Fibroblast of pulmonary artery (primary cell): ENCODE results near the gene AUTS2.

Experiments
- DNase-seq: peaks from one replicate; pipeline ENCODE4 v3.0.0-alpha.2; 2010; ENCODE audit warnings: low read depth
- H3K4me3 ChIP-seq: replicated peaks from 2 replicates; pipeline ENCODE4 v1.5.1; 2011; ENCODE audit warnings: low read depth, mild to moderate bottlenecking, control low read depth, low read length, moderate library complexity
- TF ChIP-seq, protein P1 (sequence below): IDR thresholded peaks from 2 replicates; pipeline ENCODE4 v1.5.1; 2011; ENCODE audit warnings: mild to moderate bottlenecking, control low read depth, low read length, inconsistent platforms; ENCODE audit errors: missing control alignments

Gene AUTS2

DNA sequence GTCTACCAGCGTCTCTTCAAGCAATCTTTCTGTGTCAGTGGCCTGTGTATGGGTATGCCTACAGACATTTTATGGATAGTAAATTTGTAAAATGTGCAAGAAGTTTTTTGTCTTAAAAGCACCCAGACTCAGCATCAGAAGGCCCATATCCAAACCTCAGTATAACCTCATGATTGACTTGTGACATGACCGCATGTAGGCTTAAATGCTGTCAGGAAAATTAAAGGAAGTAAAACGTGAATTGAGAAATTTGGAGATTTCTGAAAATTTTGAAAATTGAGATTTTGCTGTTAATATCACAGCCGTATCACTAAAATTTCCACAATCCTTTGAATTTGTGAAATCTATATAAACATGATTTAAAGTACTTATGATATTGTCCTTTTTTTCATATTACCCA is 410.2 kb downstream of the AUTS2 start:
- H3K4me3 ChIP-seq: no peak overlapping the region
- TF ChIP-seq, protein P1, sequence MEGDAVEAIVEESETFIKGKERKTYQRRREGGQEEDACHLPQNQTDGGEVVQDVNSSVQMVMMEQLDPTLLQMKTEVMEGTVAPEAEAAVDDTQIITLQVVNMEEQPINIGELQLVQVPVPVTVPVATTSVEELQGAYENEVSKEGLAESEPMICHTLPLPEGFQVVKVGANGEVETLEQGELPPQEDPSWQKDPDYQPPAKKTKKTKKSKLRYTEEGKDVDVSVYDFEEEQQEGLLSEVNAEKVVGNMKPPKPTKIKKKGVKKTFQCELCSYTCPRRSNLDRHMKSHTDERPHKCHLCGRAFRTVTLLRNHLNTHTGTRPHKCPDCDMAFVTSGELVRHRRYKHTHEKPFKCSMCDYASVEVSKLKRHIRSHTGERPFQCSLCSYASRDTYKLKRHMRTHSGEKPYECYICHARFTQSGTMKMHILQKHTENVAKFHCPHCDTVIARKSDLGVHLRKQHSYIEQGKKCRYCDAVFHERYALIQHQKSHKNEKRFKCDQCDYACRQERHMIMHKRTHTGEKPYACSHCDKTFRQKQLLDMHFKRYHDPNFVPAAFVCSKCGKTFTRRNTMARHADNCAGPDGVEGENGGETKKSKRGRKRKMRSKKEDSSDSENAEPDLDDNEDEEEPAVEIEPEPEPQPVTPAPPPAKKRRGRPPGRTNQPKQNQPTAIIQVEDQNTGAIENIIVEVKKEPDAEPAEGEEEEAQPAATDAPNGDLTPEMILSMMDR: no peak
- DNase-seq: no peak

DNA sequence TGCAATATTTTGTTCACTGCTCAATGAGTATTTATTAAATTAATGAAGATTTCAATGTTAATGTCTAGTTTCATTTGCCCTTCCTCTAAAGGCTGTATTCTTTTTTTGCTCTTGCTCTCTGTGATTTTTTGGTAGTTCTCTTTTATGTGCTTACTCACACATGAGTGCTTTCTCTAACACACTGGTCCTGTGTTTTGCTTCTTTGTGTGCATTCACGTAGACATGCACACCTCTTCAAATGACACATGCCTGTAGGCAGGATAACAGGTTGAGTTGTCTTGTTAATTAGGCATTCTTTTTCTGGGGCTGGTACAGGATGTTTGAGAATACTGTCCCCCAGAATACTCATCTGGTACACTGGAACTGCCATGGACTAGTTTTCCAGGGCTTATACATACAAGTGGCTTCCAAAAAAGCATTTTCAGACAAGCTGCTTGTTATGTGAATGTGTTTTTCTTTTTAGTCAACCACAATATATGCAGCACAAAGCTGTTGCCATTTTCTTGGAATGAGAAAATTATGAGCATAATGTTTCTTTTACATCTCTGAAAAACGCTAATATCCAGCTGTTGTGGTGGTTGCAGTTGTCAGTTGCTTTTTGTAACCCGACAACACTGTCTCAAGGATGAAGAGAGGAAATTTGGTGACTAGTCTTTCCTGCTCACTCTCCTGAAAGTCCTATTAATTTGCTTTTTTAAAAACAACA is 416.4 kb downstream of the AUTS2 start:
- no peak for DNase-seq
- no peak overlapping the region for H3K4me3 ChIP-seq
- TF ChIP-seq, protein P1: no peak

DNA sequence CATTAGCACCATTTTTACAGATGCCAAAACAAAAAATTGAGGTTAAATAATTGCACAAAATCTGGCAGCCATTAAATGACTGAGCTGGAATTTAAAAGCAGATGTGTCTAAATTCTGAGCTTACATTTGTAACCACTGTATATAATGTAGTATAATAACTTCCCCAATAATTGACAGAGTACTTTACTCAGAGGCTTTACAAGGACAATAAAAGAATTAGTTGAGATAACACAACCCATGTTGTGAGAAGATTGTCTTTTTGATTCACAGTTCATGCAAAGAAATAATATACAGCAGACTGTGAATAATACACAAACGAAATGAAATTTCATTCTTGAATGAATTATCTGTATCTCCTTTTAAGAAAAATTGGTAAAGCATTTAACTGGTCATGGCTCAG is 417.1 kb downstream of the AUTS2 start:
- TF ChIP-seq, protein P1: no peak
- DNase-seq: no peak
- no peak overlapping the region for H3K4me3 ChIP-seq

DNA sequence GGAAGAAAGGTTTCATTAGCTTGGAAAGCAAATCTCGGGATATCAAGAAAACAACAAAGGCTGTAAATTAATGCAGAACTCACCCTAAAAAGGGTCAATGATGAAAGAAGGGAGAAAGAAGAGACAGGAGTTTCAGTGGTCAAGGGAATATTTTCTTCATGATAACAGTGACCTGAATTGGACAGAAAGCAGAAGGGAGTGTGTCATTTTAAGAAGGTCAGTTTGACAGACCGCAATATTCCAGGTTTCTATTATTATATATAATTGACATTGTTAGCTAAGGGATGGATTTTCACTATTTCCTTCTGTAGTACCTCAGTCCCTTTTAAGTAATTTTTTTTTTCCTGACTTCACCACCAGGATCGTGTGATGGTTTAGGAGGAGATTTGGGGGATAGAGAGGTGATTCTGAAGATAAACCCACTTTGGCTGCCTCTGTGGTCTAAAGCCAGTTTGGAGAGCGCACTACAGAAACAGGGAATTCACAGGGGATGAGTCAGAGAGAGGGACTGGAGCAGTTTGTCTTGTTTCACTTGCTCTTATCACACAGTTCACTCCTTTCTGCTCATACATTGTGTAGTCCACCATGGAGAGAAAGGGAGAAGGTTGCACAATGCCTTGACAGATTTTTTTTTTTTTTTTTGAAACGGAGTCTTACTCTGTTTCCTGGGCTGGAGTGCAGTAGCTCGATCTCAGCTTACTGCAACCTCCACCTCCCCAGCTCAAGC is 417.9 kb downstream of the AUTS2 start:
- TF ChIP-seq, protein P1: no peak
- peak; percentile 88 for DNase-seq

DNA sequence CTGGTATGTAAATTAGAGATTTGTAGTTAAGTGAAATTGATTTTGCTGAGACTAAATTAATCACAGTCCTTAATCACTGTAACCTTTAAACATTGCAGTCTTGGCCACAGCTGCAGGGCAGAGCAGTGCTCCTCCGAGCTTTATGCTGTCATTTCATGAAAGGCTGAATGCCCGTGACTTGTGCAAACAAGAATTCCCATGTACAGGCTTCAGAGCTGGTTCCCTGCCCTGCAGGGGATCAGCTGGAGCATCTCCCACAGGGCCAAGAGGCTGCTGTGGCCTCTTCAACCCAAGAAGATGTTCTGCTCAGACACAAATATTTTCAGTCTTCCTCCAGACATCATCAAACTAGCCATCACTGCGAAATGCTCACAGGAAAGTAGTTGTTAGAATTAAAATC is 419.1 kb downstream of the AUTS2 start:
- DNase-seq: no peak

More for the DNA sequence above, 417.9 kb downstream of the AUTS2 start:
- no peak overlapping the region for H3K4me3 ChIP-seq

DNA sequence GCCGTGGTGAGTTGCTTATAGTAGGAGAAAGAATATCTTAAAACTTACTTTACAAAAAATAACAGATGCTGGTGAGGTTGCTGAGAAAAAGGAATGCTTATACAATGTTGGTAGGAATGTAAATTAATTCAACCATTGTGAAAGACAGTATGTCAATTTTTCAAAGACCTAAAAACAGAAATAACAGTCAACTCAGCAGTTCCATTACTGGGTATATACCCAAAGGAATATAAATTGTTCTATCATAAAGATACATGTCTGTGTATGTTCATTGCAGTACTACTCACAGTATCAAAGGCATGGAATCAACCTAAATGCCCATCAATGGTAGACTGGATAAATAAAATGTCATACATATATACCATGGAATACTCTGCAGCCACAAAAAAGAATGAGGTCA is 420.4 kb downstream of the AUTS2 start:
- H3K4me3 ChIP-seq: no peak overlapping the region
- TF ChIP-seq, protein P1: no peak
- no peak for DNase-seq

More for the DNA sequence above, 419.1 kb downstream of the AUTS2 start:
- TF ChIP-seq, protein P1: no peak
- no peak overlapping the region for H3K4me3 ChIP-seq

DNA sequence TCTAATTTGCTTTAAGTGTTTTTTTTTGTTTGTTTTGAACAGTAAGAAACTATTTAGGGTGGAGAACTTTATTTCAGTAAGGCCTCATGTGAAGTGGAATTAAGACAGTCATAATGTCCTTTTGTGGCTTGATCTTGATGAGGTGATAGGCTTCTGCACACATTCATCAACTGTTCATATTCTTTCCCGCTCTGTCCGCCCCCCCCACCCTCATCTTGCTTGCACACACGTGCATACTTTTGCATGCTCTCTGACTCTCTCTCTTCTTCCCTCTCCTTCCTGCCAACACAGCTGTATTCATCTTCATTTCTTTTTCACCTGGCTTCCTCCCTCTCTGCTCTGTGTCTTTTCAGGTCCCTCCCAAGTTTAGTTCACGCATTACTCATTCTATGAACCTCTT is 429.6 kb downstream of the AUTS2 start:
- no peak overlapping the region for H3K4me3 ChIP-seq
- DNase-seq: no peak
- TF ChIP-seq, protein P1: no peak
